Heart right ventricle (tissue), 16 donors: ENCODE measurements around the gene LRMDA. TPM values are rescaled to one million over a fixed set of nuclear protein-coding genes. Genes with fewer than 3 reads are reported as not detected.
"Not testable (repeated sequence)": the region's sequence is repeated elsewhere in the genome, so short reads cannot be mapped to it uniquely, and the experiment has no call there.

ENCODE experiments used
- ATAC-seq, 8 donors: fragments of 200-7000 bp; cut with Tn5 transposase; one replicate each; pipeline ENCODE4 v1.9.1; 2020; ENCODE audit warnings: mild to moderate bottlenecking in 8 of 8, moderate library complexity in 8 of 8, moderate number of reproducible peaks in 1 of 8
- DNase-seq, 2 donors: peaks; one replicate each; pipeline ENCODE4 v3.0.0-alpha.2; 2020
- H3K27ac ChIP-seq, 10 donors: fragments of 200-600 bp; sonication (generic) in 2 of 10; one replicate each; pipeline versions ENCODE4 v1.5.0 to v1.8.0; 2020 to 2022; ENCODE audit warnings: mild to moderate bottlenecking in 3 of 10
- H3K27me3 ChIP-seq, 7 donors: fragments of 200-600 bp; one replicate each; pipeline ENCODE4 v1.8.0; 2021 to 2022; ENCODE audit warnings: mild to moderate bottlenecking in 2 of 7
- H3K36me3 ChIP-seq, 9 donors: fragments of 200-600 bp; sonication (generic) in 1 of 9; one replicate each; pipeline versions ENCODE4 v1.5.0 to v1.8.0; 2020 to 2022; ENCODE audit warnings: mild to moderate bottlenecking in 2 of 9
- H3K4me1 ChIP-seq, 9 donors: fragments of 200-600 bp; sonication (generic) in 1 of 9; one replicate each; pipeline versions ENCODE4 v1.5.0 to v1.8.0; 2020 to 2022; ENCODE audit warnings: mild to moderate bottlenecking in 4 of 9
- H3K4me3 ChIP-seq, 10 donors: fragments of 200-600 bp; sonication (generic) in 2 of 10; one replicate each; pipeline versions ENCODE4 v1.5.0 to v1.8.0; 2020 to 2022; ENCODE audit warnings: mild to moderate bottlenecking in 7 of 10, moderate library complexity in 2 of 10
- H3K9me3 ChIP-seq, 11 donors: fragments of 200-600 bp in 10 of 11; sonication (generic) in 2 of 11; one replicate each; pipeline versions ENCODE4 v1.5.0 to v1.8.0; 2013 to 2022; ENCODE audit warnings: mild to moderate bottlenecking in 2 of 11, control low read depth in 1 of 11, moderate library complexity in 1 of 11
- CTCF ChIP-seq, 9 donors: fragments of 200-600 bp; sonication (generic) in 2 of 9; IDR thresholded peaks; one replicate each; pipeline versions ENCODE4 v1.5.0 to v1.8.0; 2021 to 2022; ENCODE audit warnings: antibody characterized with exemption in 9 of 9, mild to moderate bottlenecking in 5 of 9, moderate library complexity in 1 of 9
- WGBS, 2 donors: extraction: QIAGEN DNeasy Blood & Tissue Kit; methylation state at CpG; one replicate each; pipeline ENCODE4 v1.1.7; 2013; ENCODE audit warnings: inconsistent platforms in 1 of 2; 5-methylcytosine and 5-hydroxymethylcytosine counted together
- intact Hi-C, 10 donors: fragments of 100-400 bp; cut with DNase I; formaldehyde crosslinking; loops; one replicate each; pipeline versions ENCODE4 v1.11.1 to v1.14.2; 2022
- polyA plus RNA-seq, 2 donors: library from polyadenylated mRNA; stranded (reverse); fragments of 200-250 nt; gene quantifications; one replicate each; pipeline ENCODE4 v1.2.3, GENCODE V29; 2013
- total RNA-seq, 10 donors: library from RNA; stranded (reverse); fragmentation: NEBNext Ultra II Directional in 3 of 10; extraction: Animal tissue kit (Norgen Biotek cat#: 25700) in 3 of 10; gene quantifications; one replicate each; pipeline versions ENCODE4 v1.2.1 to v1.2.4, GENCODE V29; 2021 to 2023
- donor health status: Arrhythmogenic right ventricular cardiomyopathy.
- donor health status: ischemic (EF 13 %, LVEDD 7.1; RV severe dilation, severe dysfunction).
- donor health status: healthy with polysubstance abuse.
- donor health status: DM: no; HTN: yes; CAD: no.
- donor health status: DM: no; HTN: no; CAD: no.
- donor health status: ischemic (EF 25% LVEDD 6.9; RV normal size, moderate dysfunction).
- donor health status: ischemic (EF 25% LVEDD 5.7; RV mildly dilated, moderate dysfunction).
- donor health status: healthy.
- donor health status: DM: yes; HTN: yes; CAD: no.
- donor health status: Ischemic cardiomyopathy.
- donor health status: ischemic (EF 35%, LVEDD 5.7; RV mildly dilated, moderate dysfunction).
- donor health status: nonischemic (EF 11% LVEDD 7.7; RV severe dilation, severe dysfunction).
- donor health status: DM: yes; HTN: yes; CAD: no.
- donor health status: PGD.
- donor health status: ischemic (EF 29% LVEDD 5.4; RV normal size, mild dysfunction).
- donor health status: nonischemic (EF 23%, LVEDD 6.1; RV moderate dilation, normal function).

The LRMDA gene
- total and polyA plus RNA-seq, 12 donors: 4.0 to 59.8 (median 12.7) TPM

- intact Hi-C loops: no loop called here
- TF ChIP-seq CTCF (IDR thresholded peaks at IDR 0.05): no peak
- no peak for DNase-seq
- Histone ChIP-seq H3K36me3 (no peaks in the 10 kb centered on the region), H3K4me3 (no peak overlapping the region), H3K9me3 (peaks cover 0 to 6% (median 0%) of the 10 kb centered on the region in 11 donors), H3K4me1 (peaks cover 0 to 47% (median 23%) of the 10 kb centered on the region in 9 donors), H3K27ac (no peak overlapping the region), H3K27me3 (no peaks in the 10 kb centered on the region)
- no peak for ATAC-seq
- WGBS, 2 donors: 96 to 98% methylated on average over 8 of the region's 8 CpGs
Observed at GRCh38 chr10:75511011-75511410, 79.6 kb downstream of the LRMDA start.

GRCh38 chr10:75512203-75512933 lies 80.9 kb downstream of the LRMDA start:
- no peaks in the 10 kb centered on the region for H3K36me3 ChIP-seq
- H3K9me3 ChIP-seq: peaks cover 0 to 18% (median 0%) of the 10 kb centered on the region in 11 donors
- no peak for TF ChIP-seq CTCF (IDR thresholded peaks at IDR 0.05)
- intact Hi-C loops: no loop called here
- ATAC-seq: no peak
- H3K27ac ChIP-seq: no peak overlapping the region
- 52 to 60% methylated on average over 8 of the region's 8 CpGs for WGBS, 2 donors
- DNase-seq: peak in 1 of 2 donors; percentile 12
- H3K27me3 ChIP-seq: no peaks in the 10 kb centered on the region
- peaks cover 0 to 48% (median 21%) of the 10 kb centered on the region in 9 donors for H3K4me1 ChIP-seq
- no peak overlapping the region for H3K4me3 ChIP-seq

GRCh38 chr10:75513292-75513885 lies 82.0 kb downstream of the LRMDA start:
- intact Hi-C loops: no loop called here
- ATAC-seq (no peak), DNase-seq (peak in 1 of 2 donors; percentile 16)
- Histone ChIP-seq H3K27me3 (no peaks in the 10 kb centered on the region), H3K4me1 (peaks cover 0 to 47% (median 18%) of the 10 kb centered on the region in 9 donors), H3K9me3 (peaks cover 0 to 18% (median 0%) of the 10 kb centered on the region in 11 donors), H3K36me3 (no peaks in the 10 kb centered on the region), H3K4me3 (no peak overlapping the region), H3K27ac (no peak overlapping the region)
- 45 to 54% methylated on average over 8 of the region's 8 CpGs for WGBS, 2 donors
- no peak for TF ChIP-seq CTCF (IDR thresholded peaks at IDR 0.05)

GRCh38 chr10:75514830-75515229 lies 83.4 kb downstream of the LRMDA start:
- no peak overlapping the region for H3K4me3 ChIP-seq
- intact Hi-C loops: no loop called here
- TF ChIP-seq CTCF (IDR thresholded peaks at IDR 0.05): no peak
- 94 to 97% methylated on average over 3 of the region's 3 CpGs for WGBS, 2 donors
- no peaks in the 10 kb centered on the region for H3K36me3 ChIP-seq
- DNase-seq: no peak
- no peak overlapping the region for H3K27ac ChIP-seq
- no peaks in the 10 kb centered on the region for H3K27me3 ChIP-seq
- no peak for ATAC-seq
- peaks cover 0 to 18% (median 0%) of the 10 kb centered on the region in 11 donors for H3K9me3 ChIP-seq
- peaks cover 0 to 41% (median 11%) of the 10 kb centered on the region in 9 donors for H3K4me1 ChIP-seq

- Histone ChIP-seq H3K9me3 (peaks cover 0 to 18% (median 0%) of the 10 kb centered on the region in 11 donors), H3K4me1 (peaks cover 0 to 41% (median 11%) of the 10 kb centered on the region in 9 donors)
- H3K27me3 ChIP-seq, H3K27ac ChIP-seq, ATAC-seq, DNase-seq, intact Hi-C loops, H3K4me3 ChIP-seq, H3K36me3 ChIP-seq: not testable (repeated sequence)
- 72 to 81% methylated on average over 2 of the region's 2 CpGs for WGBS, 2 donors
Observed at GRCh38 chr10:75516154-75516553, 84.7 kb downstream of the LRMDA start.

GRCh38 chr10:75519213-75519612 lies 87.8 kb downstream of the LRMDA start:
- H3K36me3 ChIP-seq, intact Hi-C loops, DNase-seq, H3K27ac ChIP-seq, H3K4me3 ChIP-seq, ATAC-seq, H3K27me3 ChIP-seq: not testable (repeated sequence)
- 82% methylated on average over 1 of the region's 1 CpG for WGBS, 2 donors
- H3K9me3 ChIP-seq: peaks cover 0 to 18% (median 0%) of the 10 kb centered on the region in 11 donors
- peaks cover 0 to 16% (median 0%) of the 10 kb centered on the region in 9 donors for H3K4me1 ChIP-seq

- H3K36me3 ChIP-seq, intact Hi-C loops, H3K27me3 ChIP-seq, ATAC-seq, DNase-seq, H3K9me3 ChIP-seq, H3K4me3 ChIP-seq, H3K27ac ChIP-seq: not testable (repeated sequence)
- H3K4me1 ChIP-seq: peaks cover 0 to 13% (median 0%) of the 10 kb centered on the region in 9 donors
- WGBS, 2 donors: 71 to 78% methylated on average over 16 of the region's 16 CpGs
Observed at GRCh38 chr10:75521194-75521829, 89.9 kb downstream of the LRMDA start.
